Small intestine (tissue), 7 donors: ENCODE results near the gene ALDH1L1. TPM values are rescaled to one million over a fixed set of nuclear protein-coding genes. Genes with fewer than 3 reads are reported as not detected.

Experiments
- DNase-seq, 2 donors: peaks; one replicate each; pipeline versions ENCODE4 v3.0.0 to v3.0.0-alpha.2; 2013
- FAIRE-seq: peaks from 2 replicates; lab custom pipeline; 2012; peaks lifted over from hg19 to GRCh38; lab: Jason Lieb, UNC
- H3K27ac ChIP-seq, 3 donors: one replicate each; pipeline ENCODE4 v1.5.1; 2013; ENCODE audit warnings: low read length in 2 of 3, mild to moderate bottlenecking in 2 of 3, control low read depth in 1 of 3, inconsistent platforms in 1 of 3, low read depth in 1 of 3, moderate library complexity in 1 of 3
- H3K27me3 ChIP-seq, 3 donors: one replicate each; pipeline ENCODE4 v1.6.1; 2013; ENCODE audit warnings: low read length in 3 of 3, inconsistent platforms in 1 of 3; ENCODE audit not compliant: control insufficient read depth in 3 of 3, insufficient read depth in 3 of 3
- H3K36me3 ChIP-seq, 3 donors: one replicate each; pipeline ENCODE4 v1.6.1; 2013; ENCODE audit warnings: low read length in 3 of 3, inconsistent platforms in 1 of 3, low read depth in 1 of 3, mild to moderate bottlenecking in 1 of 3, moderate library complexity in 1 of 3; ENCODE audit not compliant: control insufficient read depth in 3 of 3, insufficient read depth in 2 of 3
- H3K4me1 ChIP-seq, 3 donors: one replicate each; pipeline ENCODE4 v1.6.1; 2013; ENCODE audit warnings: low read length in 2 of 3, inconsistent platforms in 1 of 3, low read depth in 1 of 3, mild to moderate bottlenecking in 1 of 3, moderate library complexity in 1 of 3; ENCODE audit not compliant: control insufficient read depth in 3 of 3, insufficient read depth in 2 of 3
- H3K4me3 ChIP-seq, 3 donors: one replicate each; pipeline ENCODE4 v1.5.1; 2013; ENCODE audit warnings: low read length in 3 of 3, control low read depth in 1 of 3, inconsistent platforms in 1 of 3, low read depth in 1 of 3, mild to moderate bottlenecking in 1 of 3, moderate library complexity in 1 of 3
- H3K9me3 ChIP-seq, 2 donors: one replicate each; pipeline ENCODE4 v1.6.1; 2013; ENCODE audit warnings: low read depth in 1 of 2, low read length in 1 of 2; ENCODE audit not compliant: control insufficient read depth in 2 of 2, insufficient read depth in 1 of 2
- WGBS, 3 donors: extraction: QIAGEN DNeasy Blood & Tissue Kit; methylation state at CpG; one replicate each; pipeline ENCODE4 v1.1.7; 2013; 5-methylcytosine and 5-hydroxymethylcytosine counted together
- polyA plus RNA-seq, 4 donors: library from polyadenylated mRNA; stranded (reverse) in 3 of 4; unstranded in 1 of 4; fragments of 200-250 nt in 3 of 4; fragments of 120-200 nt in 1 of 4; gene quantifications; one replicate each; pipeline versions ENCODE4 v1.2.1 to v1.2.3, GENCODE V29; 2013
- donor health status: healthy with polysubstance abuse.
- donor health status: control.
- donor health status: control.
- donor health status: Bipolar disorder and iron deficiency.
- donor health status: healthy.

Gene ALDH1L1
- polyA plus RNA-seq, 4 donors = 0.27 to 58.7 (median 2.5) TPM

DNA sequence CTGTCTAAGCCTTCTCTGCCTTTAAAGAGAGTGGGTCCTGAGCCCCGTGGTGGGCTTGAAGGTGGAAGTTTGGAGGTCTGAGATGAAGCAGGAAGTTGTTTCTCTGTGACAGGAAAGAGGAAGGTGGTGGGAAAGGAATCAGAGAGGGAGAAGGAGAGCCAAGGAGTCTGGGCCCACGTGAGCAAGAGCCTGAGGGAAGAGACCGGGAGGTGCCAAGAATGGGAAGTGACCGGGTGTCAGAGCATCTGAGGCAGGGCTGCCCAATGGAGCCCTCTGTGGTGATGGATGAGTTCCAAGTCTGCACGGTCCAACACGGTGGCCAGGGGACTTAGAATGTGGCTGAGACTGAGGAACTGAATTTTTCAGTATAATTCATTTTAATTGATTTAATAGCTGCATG is 24.6 kb downstream of the ALDH1L1 start:
- no peak overlapping the region for H3K4me3 ChIP-seq
- H3K27ac ChIP-seq = no peak overlapping the region
- peaks cover 0 to 84% (median 0%) of the 10 kb centered on the region in 3 donors for H3K36me3 ChIP-seq
- no peaks in the 10 kb centered on the region for H3K27me3 ChIP-seq
- no peaks in the 10 kb centered on the region for H3K9me3 ChIP-seq
- no peaks in the 10 kb centered on the region for H3K4me1 ChIP-seq
- WGBS, 3 donors = 60 to 70% (median 62%) methylated on average over 6 of the region's 6 CpGs
- FAIRE-seq (no peak), DNase-seq (no peak)

DNA sequence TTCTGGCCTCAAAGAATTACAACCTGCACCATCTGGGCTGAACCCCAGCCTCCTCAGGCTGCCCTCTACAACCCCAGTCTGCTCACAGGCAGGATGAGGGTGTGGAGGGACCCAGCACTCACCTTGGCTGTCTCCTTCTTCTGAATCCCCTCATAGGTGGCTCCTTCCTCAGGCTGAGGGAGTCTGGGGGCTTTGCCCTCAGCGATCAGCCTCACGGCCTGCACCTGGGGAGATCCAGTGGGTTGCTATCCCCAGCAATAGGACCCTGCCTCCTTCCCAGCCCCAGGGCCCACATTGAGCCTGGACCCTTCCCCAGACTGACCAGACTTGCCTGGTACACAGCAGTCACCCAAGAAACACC is 25.1 kb downstream of the ALDH1L1 start:
- no peak for FAIRE-seq
- Histone ChIP-seq H3K27ac (no peak overlapping the region), H3K4me3 (no peak overlapping the region), H3K27me3 (no peaks in the 10 kb centered on the region), H3K36me3 (peaks cover 0 to 81% (median 0%) of the 10 kb centered on the region in 3 donors), H3K9me3 (no peaks in the 10 kb centered on the region), H3K4me1 (no peaks in the 10 kb centered on the region)
- no peak for DNase-seq
- 94 to 100% (median 95%) methylated on average over 2 of the region's 2 CpGs for WGBS, 3 donors

DNA sequence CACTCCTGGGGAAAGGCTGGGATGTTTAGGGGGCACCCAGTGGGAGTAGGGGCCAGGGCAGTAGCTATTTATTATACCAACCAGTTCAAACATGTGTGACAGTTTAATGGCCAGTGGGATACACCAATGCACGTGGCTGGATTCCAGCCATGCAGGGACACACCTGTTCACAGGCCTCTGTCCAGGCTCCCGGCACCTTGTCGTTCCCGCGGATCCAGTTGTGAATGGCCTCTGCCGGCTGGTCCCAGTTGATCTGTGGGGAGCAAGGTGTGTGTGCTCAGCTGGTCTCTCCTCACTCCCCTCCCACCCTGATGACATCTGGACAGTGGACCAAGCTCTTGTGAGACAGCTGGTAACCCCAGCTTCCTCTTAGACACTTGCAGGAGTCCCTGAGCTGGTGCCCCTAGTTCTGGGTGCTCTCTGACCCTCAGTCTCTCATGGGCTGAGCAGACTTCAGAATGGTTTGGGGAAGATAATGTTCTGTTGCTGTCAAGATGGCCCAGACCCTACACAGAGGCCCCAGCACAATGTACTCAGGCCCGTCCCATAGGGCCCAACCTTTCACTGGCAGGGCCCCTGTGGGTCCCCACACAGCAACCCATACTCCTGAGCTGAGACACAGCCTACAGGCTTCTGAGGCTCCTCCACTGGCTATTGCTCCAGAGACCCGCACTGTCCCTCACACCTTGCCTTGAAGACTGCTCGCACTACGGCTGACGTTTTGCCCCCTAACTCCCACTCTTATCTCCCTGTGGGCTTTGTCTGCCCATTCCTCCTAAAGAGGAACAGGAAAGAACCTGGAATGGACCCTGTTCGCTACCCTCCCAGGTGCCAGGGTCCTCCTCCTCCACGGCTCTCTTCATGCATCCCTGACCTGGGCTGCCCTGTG is 25.8 kb downstream of the ALDH1L1 start:
- Histone ChIP-seq H3K27me3 (no peaks in the 10 kb centered on the region), H3K27ac (no peak overlapping the region), H3K9me3 (no peaks in the 10 kb centered on the region), H3K4me1 (no peaks in the 10 kb centered on the region), H3K4me3 (no peak overlapping the region), H3K36me3 (peaks cover 0 to 84% (median 0%) of the 10 kb centered on the region in 3 donors)
- FAIRE-seq (no peak), DNase-seq (no peak)
- WGBS, 3 donors = 70 to 86% (median 77%) methylated on average over 13 of the region's 13 CpGs

GRCh38 chr3:126153695-126154360 is 26.6 kb downstream of the ALDH1L1 start:
- H3K27me3 ChIP-seq = no peaks in the 10 kb centered on the region
- no peak overlapping the region for H3K4me3 ChIP-seq
- 80 to 88% (median 83%) methylated on average over 8 of the region's 8 CpGs for WGBS, 3 donors
- no peaks in the 10 kb centered on the region for H3K9me3 ChIP-seq
- no peaks in the 10 kb centered on the region for H3K4me1 ChIP-seq
- DNase-seq (no peak), FAIRE-seq (no peak)
- peaks cover 0 to 82% (median 0%) of the 10 kb centered on the region in 3 donors for H3K36me3 ChIP-seq
- no peak overlapping the region for H3K27ac ChIP-seq

GRCh38 chr3:126152901-126153694 is 27.3 kb downstream of the ALDH1L1 start:
- DNase-seq = no peak
- no peaks in the 10 kb centered on the region for H3K27me3 ChIP-seq
- no peaks in the 10 kb centered on the region for H3K9me3 ChIP-seq
- WGBS, 3 donors = 87 to 91% (median 90%) methylated on average over 13 of the region's 13 CpGs
- H3K4me3 ChIP-seq = no peak overlapping the region
- peaks cover 0 to 75% (median 0%) of the 10 kb centered on the region in 3 donors for H3K36me3 ChIP-seq
- H3K27ac ChIP-seq = no peak overlapping the region
- FAIRE-seq = no peak
- no peaks in the 10 kb centered on the region for H3K4me1 ChIP-seq

- WGBS, 3 donors = 74 to 89% (median 79%) methylated on average over 9 of the region's 9 CpGs
- peaks cover 0 to 76% (median 0%) of the 10 kb centered on the region in 3 donors for H3K36me3 ChIP-seq
Observed at GRCh38 chr3:126152458-126152857, 27.9 kb downstream of the ALDH1L1 start.

GRCh38 chr3:126151562-126152302 is 28.7 kb downstream of the ALDH1L1 start:
- Histone ChIP-seq H3K4me1 (no peaks in the 10 kb centered on the region), H3K4me3 (no peak overlapping the region), H3K36me3 (peaks cover 0 to 72% (median 0%) of the 10 kb centered on the region in 3 donors), H3K9me3 (no peaks in the 10 kb centered on the region), H3K27me3 (no peaks in the 10 kb centered on the region), H3K27ac (no peak overlapping the region)
- FAIRE-seq = no peak
- no peak for DNase-seq
- 64 to 80% (median 70%) methylated on average over 6 of the region's 6 CpGs for WGBS, 3 donors

More at GRCh38 chr3:126152458-126152857, 27.9 kb downstream of the ALDH1L1 start:
- Histone ChIP-seq H3K27ac (no peak overlapping the region), H3K27me3 (no peaks in the 10 kb centered on the region), H3K4me3 (no peak overlapping the region), H3K9me3 (no peaks in the 10 kb centered on the region), H3K4me1 (no peaks in the 10 kb centered on the region)
- FAIRE-seq (no peak), DNase-seq (no peak)
